ENCODE data around the gene CD300A. TPM values are rescaled to one million over a fixed set of nuclear protein-coding genes. Genes with fewer than 3 reads are reported as not detected.

The CD300A gene
- total RNA-seq, 1 experiment from 2014 or later, result 0.71 TPM

- Histone ChIP-seq H3K9ac (ENCODE audit: low read length) (no peak overlapping the region), H3K9me3 (ENCODE audit: control insufficient read depth in 1 of 2, insufficient read depth in 1 of 2, low read depth in 1 of 2, low read length in 2 of 2) (no peaks in the 10 kb centered on the region), H3K4me2 (ENCODE audit: low read length) (no peak overlapping the region), H3K79me2 (ENCODE audit: insufficient read depth, low read length) (no peaks in the 10 kb centered on the region), H3K27ac (ENCODE audit: low read depth, low read length) (no peak overlapping the region), H3K36me3 (ENCODE audit: control insufficient read depth in 1 of 2, insufficient read depth in 2 of 2, low read length in 2 of 2) (no peaks in the 10 kb centered on the region), H4K20me1 (ENCODE audit: insufficient read depth) (no peaks in the 10 kb centered on the region), H3K4me3 (replicated peaks in 1 of 2; ENCODE audit: low read depth in 1 of 2, low read length in 2 of 2) (no peak overlapping the region), H2AFZ (ENCODE audit: low read depth, low read length, poor library complexity, severe bottlenecking) (no peak overlapping the region), H3K9me2 (ENCODE audit: insufficient read depth) (no peaks in the 10 kb centered on the region), H3K4me1 (ENCODE audit: control insufficient read depth in 1 of 2, insufficient read depth in 2 of 2, low read length in 2 of 2) (peaks cover 0 to 6% of the 10 kb centered on the region in 2 experiments; a peak in 1 of 4 replicates), H3K27me3 (ENCODE audit: insufficient read depth, low read length) (no peaks in the 10 kb centered on the region)
- ATAC-seq (no peak), DNase-seq (ENCODE audit: low read depth, low spot score) (no peak)
- ChIA-PET POLR2A (no interaction called here), CTCF (no interaction called here), RAD21 (ENCODE audit: low non-redundant PET in 1 of 2, low total read pairs in 2 of 2, uncharacterized antibody in 2 of 2, unreplicated experiment in 2 of 2) (no interaction called here)
- TF ChIP-seq CEBPB (IDR thresholded peaks at IDR 0.05; ENCODE audit: low read depth), result no peak
- no peak for TF ChIP-seq ZNF274 (IDR thresholded peaks at IDR 0.05; ENCODE audit: low read depth, low read length)
- TF ChIP-seq EZH2 (IDR thresholded peaks at IDR 0.05), result no peak
- TF ChIP-seq POLR2AphosphoS5 (IDR thresholded peaks at IDR 0.05; ENCODE audit: low read depth, low read length), result no peak
- TF ChIP-seq ELF1 (IDR thresholded peaks at IDR 0.05; ENCODE audit: borderline replicate concordance, low read depth), result no peak
- no peak for TF ChIP-seq EGR1 (IDR thresholded peaks at IDR 0.05; ENCODE audit: low read depth)
- no peak for TF ChIP-seq SP1 (IDR thresholded peaks at IDR 0.05; ENCODE audit: low read depth)
- TF ChIP-seq, protein P1, sequence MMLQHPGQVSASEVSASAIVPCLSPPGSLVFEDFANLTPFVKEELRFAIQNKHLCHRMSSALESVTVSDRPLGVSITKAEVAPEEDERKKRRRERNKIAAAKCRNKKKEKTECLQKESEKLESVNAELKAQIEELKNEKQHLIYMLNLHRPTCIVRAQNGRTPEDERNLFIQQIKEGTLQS (IDR thresholded peaks at IDR 0.05), result no peak
- TF ChIP-seq, protein P2, sequence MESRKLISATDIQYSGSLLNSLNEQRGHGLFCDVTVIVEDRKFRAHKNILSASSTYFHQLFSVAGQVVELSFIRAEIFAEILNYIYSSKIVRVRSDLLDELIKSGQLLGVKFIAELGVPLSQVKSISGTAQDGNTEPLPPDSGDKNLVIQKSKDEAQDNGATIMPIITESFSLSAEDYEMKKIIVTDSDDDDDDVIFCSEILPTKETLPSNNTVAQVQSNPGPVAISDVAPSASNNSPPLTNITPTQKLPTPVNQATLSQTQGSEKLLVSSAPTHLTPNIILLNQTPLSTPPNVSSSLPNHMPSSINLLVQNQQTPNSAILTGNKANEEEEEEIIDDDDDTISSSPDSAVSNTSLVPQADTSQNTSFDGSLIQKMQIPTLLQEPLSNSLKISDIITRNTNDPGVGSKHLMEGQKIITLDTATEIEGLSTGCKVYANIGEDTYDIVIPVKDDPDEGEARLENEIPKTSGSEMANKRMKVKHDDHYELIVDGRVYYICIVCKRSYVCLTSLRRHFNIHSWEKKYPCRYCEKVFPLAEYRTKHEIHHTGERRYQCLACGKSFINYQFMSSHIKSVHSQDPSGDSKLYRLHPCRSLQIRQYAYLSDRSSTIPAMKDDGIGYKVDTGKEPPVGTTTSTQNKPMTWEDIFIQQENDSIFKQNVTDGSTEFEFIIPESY (IDR thresholded peaks at IDR 0.05; ENCODE audit: extremely low read depth, insufficient replicate concordance, low read length), result no peak
- no peak for TF ChIP-seq CTCF (IDR thresholded peaks at IDR 0.05 in 2 of 3, conservative IDR thresholded peaks at IDR 0.05 in 1 of 3; ENCODE audit: borderline replicate concordance in 1 of 3, insufficient read depth in 1 of 3, low read depth in 2 of 3, low read length in 2 of 3)
- intact Hi-C loops (cut with micrococcal nuclease), result no loop called here
- BruUV-seq (replicated peaks), result no TSS peak
Observed at GRCh38 chr17:74466828-74467184, 372 bp downstream of the CD300A start.
